Stimulated activated CD4-positive, alpha-beta T cell treated with anti-CD3 and anti-CD28 coated beads, Interleukin-4, amount 100 ng/mL, for 24 hours (primary cell): Measurements from ENCODE around the gene PTPN3.

Experiments used
- DNase-seq: peaks from one replicate; pipeline ENCODE4 v3.0.0-alpha.2; 2020

The PTPN3 gene

GRCh38 chr9:109506097-109506712, 8.1 kb upstream of the PTPN3 start:
- DNase-seq: no peak

- no peak for DNase-seq
These were observed 6.6 kb upstream of the PTPN3 start for GRCh38 chr9:109504689-109505088.

- DNase-seq: no peak
These were observed 2.4 kb upstream of the PTPN3 start for GRCh38 chr9:109500421-109500974.

- DNase-seq: no peak
These were observed 1.7 kb upstream of the PTPN3 start for GRCh38 chr9:109499631-109500410.

- no peak for DNase-seq
These were observed 1.1 kb upstream of the PTPN3 start for GRCh38 chr9:109499093-109499630.

- no peak for DNase-seq
These were observed 617 bp downstream of the PTPN3 start for GRCh38 chr9:109497226-109498153.

- no peak for DNase-seq
These were observed 1.3 kb downstream of the PTPN3 start for GRCh38 chr9:109496841-109497225.

- DNase-seq: no peak
These were observed 1.9 kb downstream of the PTPN3 start for GRCh38 chr9:109496218-109496617.

GRCh38 chr9:109493648-109494047, 4.5 kb downstream of the PTPN3 start:
- no peak for DNase-seq

GRCh38 chr9:109491590-109491989, 6.5 kb downstream of the PTPN3 start:
- DNase-seq: no peak

- no peak for DNase-seq
These were observed 9.2 kb downstream of the PTPN3 start for GRCh38 chr9:109488791-109489492.

- no peak for DNase-seq
These were observed 9.8 kb downstream of the PTPN3 start for GRCh38 chr9:109488351-109488750.

GRCh38 chr9:109487247-109487646, 10.9 kb downstream of the PTPN3 start:
- DNase-seq: no peak

GRCh38 chr9:109483744-109484429, 14.2 kb downstream of the PTPN3 start:
- no peak for DNase-seq

GRCh38 chr9:109482391-109482916, 15.7 kb downstream of the PTPN3 start:
- DNase-seq: no peak

GRCh38 chr9:109481856-109482255, 16.3 kb downstream of the PTPN3 start:
- DNase-seq: no peak

GRCh38 chr9:109479822-109480221, 18.3 kb downstream of the PTPN3 start:
- DNase-seq: no peak

- no peak for DNase-seq
These were observed 19.3 kb downstream of the PTPN3 start for GRCh38 chr9:109478665-109479380.

GRCh38 chr9:109478051-109478563, 20.0 kb downstream of the PTPN3 start:
- no peak for DNase-seq

GRCh38 chr9:109477258-109478050, 20.7 kb downstream of the PTPN3 start:
- DNase-seq: no peak
